HUDEP-2 (cell line): ENCODE data around the gene ISM1.
"Not testable (repeated sequence)": the region's sequence is repeated elsewhere in the genome, so short reads cannot be mapped to it uniquely, and the experiment has no call there.

Experiments used
- DNase-seq, 76 experiments: peaks; one replicate each; lab custom pipeline; 2025; ENCODE audit not compliant: unreplicated experiment in 76 of 76; lab: John Stamatoyannopoulos, UW

The ISM1 gene

DNA sequence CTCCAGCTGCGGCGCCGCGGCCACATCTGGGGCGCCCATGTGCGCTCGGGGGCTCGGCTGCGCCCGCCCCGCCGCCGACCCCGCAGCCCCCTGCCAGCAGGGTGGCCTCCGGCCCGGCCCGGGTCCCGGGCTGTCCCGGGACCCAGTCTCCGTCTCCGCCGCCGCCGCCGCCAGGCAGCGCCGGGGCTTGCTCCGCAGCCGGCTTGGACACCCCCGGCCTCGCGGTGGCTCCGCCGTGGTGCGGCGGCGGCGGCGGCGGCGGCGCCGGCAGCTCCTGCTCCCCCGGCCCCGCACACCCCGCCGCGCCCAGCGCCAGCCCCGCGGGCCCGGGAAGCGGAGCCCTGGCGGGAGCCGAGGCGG is 219 bp downstream of the ISM1 start:
- DNase-seq, result no peak

DNA sequence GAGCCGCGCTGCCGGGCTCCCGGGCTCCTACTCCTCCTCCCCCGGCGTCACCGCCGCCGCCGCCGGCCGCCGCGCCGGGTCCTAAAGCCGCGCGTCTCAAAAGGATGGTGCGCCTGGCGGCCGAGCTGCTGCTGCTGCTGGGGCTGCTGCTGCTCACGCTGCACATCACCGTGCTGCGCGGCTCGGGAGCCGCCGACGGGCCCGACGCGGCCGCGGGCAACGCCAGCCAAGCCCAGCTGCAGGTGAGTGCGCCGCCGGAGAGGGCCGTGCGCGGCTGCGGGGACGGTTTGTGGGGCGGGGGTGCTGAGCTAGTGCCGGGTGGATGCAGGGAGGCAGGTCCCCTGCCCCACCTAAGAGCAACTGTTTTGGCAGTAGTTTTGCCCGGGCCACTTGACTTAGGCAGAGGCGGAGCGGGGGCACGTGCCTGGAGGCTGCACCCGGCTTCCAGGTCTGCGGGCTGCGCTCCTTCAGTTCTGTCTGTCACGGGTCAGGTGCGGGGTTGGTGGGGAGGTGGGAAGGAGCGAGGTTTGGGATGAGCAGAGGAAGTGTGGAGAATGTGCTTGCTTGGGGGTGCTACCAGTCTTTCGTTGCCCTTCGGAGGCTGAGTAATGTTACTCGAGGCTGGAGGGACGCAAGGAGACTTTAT is 722 bp downstream of the ISM1 start:
- peak in 27 of 76 experiments; percentile 2 to 33 (median 14) for DNase-seq

DNA sequence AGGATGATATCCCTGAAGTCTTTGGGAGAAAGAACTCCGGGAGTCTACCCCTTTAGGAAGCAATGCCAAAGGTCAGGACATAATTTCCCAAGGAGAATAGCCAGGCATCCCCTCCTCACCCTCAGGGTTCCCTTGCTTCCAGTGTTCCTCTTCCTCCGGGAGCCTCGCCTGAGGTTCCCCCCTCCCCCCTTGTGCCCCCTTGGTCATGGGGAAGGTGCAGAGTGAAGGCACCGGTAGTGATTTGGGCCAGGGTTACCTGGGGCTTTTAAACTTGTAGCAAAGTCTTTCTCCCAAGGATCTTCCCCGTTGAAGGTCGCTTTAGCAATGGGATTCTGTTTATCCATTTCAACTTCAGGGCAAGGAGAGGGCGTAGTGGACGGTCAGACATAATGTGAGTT is 1.2 kb downstream of the ISM1 start:
- DNase-seq, result no peak

DNA sequence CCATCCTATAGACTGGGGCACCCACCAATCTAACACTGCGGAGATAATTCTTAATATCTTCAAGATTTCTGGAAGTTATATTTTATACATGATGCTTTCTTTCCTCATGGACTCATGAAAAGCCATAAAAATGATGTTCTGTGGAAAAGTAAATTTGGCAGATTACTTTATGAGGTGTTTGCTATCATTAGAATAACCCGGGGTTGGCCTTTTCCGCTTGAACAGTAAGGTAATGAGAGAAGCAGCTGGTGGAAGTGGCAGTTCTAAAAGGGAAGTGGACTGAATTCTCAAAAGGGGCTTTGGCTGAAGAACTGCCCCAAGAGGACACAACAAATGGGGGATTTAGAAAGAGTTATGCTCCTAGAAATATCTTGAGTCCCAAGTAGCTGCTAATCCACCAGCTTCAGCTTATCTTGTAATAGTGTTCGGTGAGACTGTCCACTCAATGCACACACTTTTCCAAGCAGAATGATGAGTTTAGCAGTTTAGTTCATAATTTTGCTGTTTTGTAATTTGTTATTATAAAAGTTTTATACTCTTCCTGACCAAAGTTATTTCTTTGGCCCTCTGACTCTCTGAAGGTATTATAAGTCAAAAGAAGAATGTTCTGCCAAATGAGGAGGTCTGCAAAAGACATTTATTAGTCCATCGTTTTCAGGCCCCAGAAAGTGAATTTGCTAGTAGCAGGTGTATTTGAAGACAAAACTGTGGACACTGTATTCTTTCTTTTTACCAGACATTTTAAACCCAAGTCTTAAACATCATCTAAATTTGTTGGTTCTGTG is 2.9 kb downstream of the ISM1 start:
- DNase-seq, result no peak

DNA sequence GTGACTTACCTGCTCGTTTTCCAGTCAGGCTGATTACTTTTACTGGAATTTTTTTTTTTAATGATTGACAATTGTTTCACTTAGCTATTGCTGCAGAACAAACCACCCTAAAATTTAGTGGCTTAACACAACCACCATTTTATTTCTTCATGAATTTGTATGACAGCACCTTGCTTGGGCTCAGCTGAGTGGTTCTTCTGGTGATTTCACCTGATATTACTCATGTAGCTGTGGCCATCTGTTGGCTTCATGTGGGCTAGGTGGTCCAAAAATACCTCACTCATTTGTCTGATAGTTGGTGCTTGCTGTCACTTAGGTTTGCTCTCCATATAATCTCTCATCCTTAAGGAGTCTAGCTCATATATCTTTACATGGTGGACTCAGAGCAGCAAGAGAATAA is 5.3 kb downstream of the ISM1 start:
- DNase-seq, result no peak

DNA sequence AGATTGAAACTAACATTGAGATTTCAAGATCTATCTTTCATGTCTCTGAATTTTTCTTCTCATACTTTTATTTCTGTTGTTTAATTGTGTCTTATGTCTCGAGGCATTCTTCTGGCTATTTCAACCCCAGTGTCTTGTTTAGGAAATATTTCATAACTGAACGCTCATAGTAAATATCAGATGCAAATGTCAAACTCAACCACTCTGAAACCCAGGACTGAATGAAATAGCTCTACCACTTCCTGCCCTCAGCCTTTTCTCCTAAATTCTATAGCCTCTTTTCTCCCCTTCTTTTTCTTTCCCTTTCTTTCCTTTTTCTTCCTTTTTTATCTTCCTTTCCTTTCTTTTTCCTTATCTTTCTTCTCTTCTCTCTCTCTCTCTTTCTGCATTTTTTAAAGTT is 7.7 kb downstream of the ISM1 start:
- no peak for DNase-seq

DNA sequence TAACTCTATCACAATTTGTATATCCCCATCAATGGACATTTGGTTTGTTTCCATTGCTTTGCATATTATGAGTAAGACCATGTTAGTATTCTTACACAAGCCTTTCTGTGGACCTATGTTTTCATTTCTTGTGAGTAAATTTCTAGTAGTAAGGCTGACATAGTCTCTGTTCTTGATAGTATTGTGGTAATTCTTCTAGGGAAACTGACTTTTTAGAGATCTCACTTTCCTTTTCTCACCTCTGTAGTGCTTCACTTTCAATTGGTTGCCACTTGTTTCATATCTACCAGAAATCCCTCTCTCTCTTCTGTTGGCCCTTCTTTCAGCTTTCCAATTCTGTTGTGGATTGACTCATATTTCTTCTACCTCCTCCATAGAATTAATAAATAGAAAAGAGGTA is 8.5 kb downstream of the ISM1 start:
- DNase-seq, result no peak

DNA sequence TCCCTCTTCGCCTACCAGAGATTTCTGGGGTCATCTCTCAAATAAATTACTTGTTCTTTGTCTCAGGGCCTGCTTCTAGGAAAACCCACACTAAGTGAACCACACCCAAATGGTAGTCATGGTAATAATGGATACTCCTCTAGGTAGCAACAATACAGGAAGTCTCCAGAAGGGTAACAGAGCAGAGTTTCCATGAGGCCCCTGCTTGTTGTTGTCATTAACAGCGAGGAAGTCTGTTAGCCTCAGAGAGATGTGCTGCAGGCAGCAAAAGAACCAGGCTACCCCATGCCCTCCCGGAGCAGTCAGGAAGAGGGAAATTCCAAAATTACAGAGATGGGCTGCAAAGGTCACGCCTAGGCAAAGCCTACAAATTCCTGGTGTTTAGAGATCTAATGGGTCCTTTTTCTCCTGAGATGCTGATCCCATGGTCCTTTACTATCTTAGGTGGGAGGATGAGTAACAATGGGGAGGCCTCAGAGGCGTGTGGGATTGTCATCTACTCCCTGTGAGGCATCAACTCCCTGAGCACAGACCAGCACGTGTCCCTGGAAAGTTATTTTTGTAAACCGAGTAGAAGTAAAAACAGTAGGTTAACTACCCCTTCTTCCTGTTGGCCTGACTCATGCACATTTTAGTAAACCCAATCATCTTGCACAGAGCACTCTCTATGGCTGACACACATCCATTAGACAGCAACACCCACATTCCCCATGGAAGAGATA is 10.1 kb downstream of the ISM1 start:
- peak in 11 of 76 experiments; percentile 3 to 27 (median 14) for DNase-seq

DNA sequence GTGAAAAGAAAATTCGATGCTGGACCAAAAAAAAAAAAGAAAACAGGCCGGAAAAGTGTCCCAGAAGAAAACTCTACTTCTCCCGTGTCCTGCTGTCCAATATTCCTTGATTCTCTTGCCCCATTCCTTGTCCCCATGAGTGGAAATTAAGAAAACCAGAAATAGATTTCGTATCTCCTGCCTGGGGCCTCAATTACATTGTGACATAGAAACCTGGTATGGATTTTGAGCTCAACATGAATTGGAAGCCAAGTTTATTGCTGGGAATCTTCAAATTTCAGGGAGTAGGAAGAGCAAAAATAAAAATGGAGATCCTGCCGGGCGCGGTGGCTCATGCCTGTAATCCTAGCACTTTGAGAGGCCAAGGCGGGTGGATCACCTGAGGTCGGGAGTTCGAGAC is 11.9 kb downstream of the ISM1 start:
- DNase-seq, result no peak

DNA sequence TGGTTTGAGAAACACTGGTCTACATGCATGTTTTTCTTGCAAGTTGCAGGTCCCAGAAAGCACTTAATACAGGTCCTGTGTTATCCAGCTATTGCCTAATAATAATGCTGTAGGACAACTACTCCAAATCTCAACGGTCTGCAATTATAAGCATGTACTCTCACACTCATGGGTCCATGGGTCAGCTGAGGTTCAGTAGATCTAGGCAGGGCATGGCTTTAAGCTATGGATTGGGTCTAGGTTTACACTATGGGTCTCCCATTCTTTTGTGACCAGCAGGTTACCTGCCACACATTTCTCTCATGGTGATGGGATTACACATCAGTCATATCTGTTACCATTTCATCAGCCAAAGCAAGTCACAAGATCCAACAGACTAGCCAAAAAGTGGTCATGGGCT is 13.9 kb downstream of the ISM1 start:
- no peak for DNase-seq

DNA sequence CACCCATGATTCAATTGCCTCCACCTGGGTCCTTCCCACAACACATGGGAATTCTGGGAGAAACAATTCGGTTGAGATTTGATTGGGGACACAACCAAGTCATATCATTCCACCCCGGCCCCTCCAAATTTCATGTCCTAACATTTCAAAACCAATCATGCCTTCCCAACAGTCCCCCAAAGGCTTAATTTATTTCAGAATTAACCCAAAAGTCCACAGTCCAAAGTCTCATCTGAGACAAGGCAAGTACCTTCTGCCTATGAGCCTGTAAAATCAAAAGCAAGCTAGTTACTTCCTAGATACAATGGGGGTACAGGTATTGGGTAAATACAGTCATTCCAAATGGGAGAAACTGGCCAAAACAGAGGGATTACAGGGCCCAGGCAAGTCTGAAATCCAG is 15.3 kb downstream of the ISM1 start:
- DNase-seq, result not testable (repeated sequence)

DNA sequence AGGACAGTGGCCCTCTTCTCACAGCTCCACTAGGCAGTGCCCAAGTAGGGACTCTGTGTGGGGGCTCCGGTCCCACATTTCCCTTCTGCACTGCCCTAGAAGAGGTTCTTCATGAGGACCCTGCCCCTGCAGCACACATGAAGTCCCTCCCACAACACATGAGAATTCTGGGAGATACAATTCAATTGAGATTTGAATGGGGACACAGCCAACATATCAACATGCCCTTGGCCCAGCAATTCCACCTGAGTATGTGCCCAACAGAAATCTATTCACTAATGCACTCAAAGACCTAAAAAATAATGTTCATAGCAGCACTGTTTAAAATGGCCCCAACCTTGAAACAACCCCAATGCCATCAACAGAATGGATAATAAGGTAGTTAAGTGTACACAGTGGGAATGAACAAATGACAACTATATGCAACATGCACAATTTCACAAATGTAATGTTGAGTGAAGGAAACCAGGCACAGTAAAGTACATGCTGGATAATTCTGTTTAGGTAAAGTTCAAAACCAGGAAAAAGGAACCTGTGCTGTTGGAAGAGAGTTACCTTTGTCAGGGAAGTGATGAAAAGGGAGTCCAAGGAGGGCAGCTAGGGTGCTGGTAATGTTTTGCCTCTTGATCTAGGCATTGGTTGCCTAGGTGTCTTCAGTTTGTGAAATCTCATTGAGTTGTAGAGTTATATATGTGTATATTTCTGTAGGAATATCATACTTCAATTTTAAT is 16.1 kb downstream of the ISM1 start:
- no peak for DNase-seq

DNA sequence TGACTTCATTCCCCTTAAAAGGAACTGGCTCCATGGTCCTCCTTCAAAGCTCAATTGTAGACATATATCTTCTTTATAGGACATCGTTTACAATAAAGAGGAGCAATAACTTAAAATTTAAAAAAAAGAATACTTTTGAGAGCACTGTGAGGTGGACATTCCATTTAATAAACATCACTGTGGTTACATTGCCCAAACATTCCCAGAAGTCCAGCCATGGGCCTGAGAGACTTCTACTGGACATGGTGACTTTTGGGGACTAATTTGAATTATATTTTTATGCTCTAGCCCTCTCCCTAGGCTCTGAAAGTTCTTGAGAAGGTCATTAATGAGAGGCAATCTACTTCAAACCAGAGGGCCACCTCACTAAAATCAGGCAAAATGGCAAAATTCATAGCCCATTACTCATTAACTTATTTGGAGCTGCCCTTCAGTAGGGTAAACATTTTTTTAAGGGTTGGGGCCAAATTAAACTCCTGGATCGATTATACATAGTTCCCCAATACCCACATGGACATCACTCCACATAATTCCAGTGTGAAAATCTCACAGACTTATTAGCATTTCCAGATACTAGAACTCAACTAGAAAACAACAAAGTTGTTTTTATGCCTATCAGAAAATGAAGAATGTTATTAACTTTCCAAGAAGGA is 17.1 kb downstream of the ISM1 start:
- DNase-seq, result no peak

DNA sequence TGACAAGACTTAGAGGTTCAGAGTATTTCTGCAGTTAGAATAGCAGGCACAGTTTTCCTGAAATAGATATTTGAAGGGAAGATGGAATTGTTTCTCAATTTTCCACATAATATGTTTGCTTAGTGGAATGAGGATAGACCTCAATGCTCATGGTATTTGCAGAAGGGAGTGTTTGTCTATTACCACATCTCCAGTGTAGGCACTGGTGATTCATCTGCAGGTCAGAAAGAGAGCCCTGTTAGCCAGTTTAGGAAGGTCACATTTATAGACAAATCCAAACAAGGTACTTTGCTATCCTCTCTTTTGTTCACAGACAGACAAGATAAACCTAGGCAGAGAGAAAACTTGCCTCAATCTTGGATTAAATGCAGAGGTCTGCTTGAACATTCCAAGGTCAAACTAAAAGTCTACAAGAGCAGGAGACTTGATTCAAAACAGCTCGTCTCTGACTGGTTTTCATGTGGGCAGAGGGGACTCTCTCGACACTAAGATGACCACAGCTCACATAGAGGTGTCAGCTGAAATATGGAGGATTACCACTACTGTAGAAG is 22.8 kb downstream of the ISM1 start:
- DNase-seq, result no peak

DNA sequence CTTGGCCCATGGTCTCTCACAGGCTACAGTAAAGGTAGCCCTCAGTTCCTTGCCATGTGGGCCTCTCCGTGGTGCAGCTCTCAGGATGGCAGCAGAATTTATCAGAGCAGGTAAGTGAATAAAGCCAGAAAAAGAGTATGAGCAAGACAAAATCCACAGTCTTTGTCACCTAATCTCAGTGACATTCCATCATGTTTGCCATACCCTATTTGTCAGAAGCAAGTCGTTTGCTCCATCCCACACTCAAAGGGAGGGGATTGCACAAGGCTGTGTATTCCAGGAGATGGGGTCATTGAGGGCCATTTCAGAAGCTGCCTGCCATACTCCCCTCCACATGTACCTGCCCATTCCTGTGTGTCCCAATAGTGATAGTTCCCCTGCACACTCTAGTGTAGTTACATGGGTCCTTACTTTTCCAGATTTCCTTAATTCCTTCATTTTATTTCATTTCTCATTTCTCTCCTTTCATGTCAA is 24.2 kb downstream of the ISM1 start:
- DNase-seq, result no peak

DNA sequence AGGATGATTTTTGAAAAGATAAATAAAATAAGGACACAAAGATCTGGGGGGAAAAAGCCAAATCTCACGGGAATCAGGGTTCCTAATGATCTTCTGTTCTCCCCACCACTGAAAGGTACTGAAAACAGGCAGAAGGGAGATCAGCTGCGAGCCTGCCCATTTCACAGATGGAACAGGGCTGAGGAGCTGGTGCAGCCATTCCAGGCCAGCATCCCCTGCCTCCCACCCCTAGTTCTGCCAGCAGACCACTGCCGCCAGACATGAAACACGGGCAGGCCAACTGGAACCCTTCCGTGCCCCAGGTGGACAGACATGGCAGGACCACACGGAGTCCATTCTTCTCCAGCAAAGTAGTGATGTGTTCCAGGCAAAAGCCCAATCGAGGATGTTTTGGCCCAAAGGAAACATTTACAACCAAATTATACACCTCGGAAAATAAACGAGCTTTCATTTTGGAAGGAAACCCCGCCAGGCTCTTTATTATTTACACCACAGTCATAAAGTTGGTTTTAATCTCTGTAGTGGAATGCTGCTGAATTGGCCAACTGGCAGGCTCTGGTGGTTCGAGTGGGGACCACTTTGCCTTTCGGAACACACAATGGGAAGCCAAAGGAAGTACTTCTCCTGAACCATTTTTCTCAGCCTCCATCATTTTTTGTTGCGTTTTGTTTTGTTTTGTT is 28.2 kb downstream of the ISM1 start:
- DNase-seq, result no peak

DNA sequence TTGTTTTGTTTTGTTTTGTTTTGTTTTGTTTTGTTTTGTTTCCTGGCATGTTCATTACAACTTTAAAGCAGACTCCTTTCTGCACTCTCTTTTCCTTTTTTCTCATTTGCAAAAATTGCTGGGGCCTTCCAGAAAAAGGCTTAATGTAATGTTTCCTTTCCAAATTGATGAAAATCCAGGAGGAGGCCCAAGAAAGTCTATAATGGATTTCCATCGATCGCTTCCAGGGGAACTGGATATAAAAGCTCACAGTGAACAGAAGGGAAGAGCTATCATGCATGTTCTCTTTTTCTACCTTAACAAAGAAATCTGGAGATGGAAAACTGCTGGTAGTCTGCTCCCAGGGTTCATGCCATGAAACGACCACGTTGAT is 28.7 kb downstream of the ISM1 start:
- no peak for DNase-seq

DNA sequence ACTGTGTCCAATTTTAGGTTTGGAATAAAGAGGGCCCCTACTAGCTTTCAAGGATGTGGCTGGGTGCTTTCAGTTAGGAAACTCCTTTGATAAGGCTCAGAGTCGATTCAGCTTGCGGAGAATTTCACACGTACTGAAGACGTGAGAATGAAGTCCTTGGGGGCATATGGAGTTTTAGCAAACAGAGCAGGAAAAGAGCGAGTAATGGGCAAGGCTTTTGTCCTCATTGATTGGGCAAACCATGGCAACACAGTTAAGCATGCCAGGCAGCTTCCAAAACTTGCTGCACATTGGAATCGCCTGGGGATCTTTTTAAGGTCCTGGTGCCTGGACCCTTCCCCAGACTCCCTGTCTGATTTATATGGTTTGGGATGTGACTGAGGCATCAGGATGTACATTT is 29.2 kb downstream of the ISM1 start:
- no peak for DNase-seq

DNA sequence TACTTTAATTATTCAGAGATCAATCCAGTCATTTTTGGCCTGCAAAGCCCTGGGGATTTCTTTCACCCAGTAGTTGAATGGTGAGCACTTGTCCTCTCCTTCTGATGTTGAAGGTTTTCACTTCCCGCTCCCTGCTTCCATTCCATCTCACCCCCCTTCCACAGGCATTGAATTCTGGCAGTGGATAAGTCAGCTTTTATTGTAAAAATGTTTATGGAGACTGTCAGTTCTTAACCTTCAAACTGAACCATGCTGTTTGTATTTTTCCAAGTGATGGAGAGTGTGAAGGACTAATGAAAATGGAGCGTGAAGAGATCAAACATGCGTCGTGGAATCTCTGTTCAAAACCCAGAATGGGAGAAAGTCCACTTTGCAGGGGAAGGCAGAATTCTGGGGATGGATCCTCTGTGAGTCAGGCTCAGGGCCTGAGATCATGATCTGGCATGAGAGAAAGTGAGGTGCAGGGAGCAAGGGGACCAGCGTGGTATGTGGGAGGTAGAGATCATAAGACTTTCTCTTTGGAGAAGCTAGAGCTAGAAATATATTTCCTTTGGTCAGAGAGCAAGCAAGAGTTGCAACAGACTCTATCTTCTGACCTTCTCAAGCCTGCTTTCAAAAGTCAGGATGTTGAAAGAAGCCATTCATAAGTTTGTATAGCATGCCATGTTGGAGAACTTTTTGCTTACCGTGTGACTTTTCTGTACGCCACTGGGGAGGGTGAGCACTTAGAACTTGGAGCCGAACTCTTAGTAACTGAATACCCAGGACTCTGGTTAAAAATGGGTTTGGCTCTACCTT is 30.2 kb downstream of the ISM1 start:
- no peak for DNase-seq
